GM21717 (cell line): Measurements from ENCODE around the gene TMEM259.

Experiments
- ATAC-seq: cut with Tn5 transposase; IDR thresholded peaks from one replicate; pipeline ENCODE4 v1.9.1; 2021; ENCODE audit warnings: mild to moderate bottlenecking, moderate library complexity; ENCODE audit not compliant: unreplicated experiment

The TMEM259 gene

GRCh38 chr19:1055886-1056620 lies 35.1 kb upstream of the TMEM259 start:
- no peak for ATAC-seq

GRCh38 chr19:1055028-1055425 lies 34.1 kb upstream of the TMEM259 start:
- ATAC-seq = no peak

GRCh38 chr19:1054102-1055027 lies 33.4 kb upstream of the TMEM259 start:
- ATAC-seq = no peak

- ATAC-seq = no peak
These were observed 32.5 kb upstream of the TMEM259 start for GRCh38 chr19:1053176-1054101.

GRCh38 chr19:1052349-1052975 lies 31.5 kb upstream of the TMEM259 start:
- ATAC-seq = no peak

- ATAC-seq = no peak
These were observed 30.9 kb upstream of the TMEM259 start for GRCh38 chr19:1051791-1052190.

- no peak for ATAC-seq
These were observed 30.3 kb upstream of the TMEM259 start for GRCh38 chr19:1050989-1051788.

- no peak for ATAC-seq
These were observed 28.9 kb upstream of the TMEM259 start for GRCh38 chr19:1049800-1050199.

- ATAC-seq = no peak
These were observed 28.2 kb upstream of the TMEM259 start for GRCh38 chr19:1049106-1049505.

- no peak for ATAC-seq
These were observed 26.8 kb upstream of the TMEM259 start for GRCh38 chr19:1047696-1048147.

GRCh38 chr19:1046836-1047695 lies 26.1 kb upstream of the TMEM259 start:
- ATAC-seq = no peak

- no peak for ATAC-seq
These were observed 25.2 kb upstream of the TMEM259 start for GRCh38 chr19:1046117-1046626.

- no peak for ATAC-seq
These were observed 24.3 kb upstream of the TMEM259 start for GRCh38 chr19:1045247-1045603.

- ATAC-seq = no peak
These were observed 22.0 kb upstream of the TMEM259 start for GRCh38 chr19:1042689-1043511.

- ATAC-seq = no peak
These were observed 21.1 kb upstream of the TMEM259 start for GRCh38 chr19:1041835-1042685.

- no peak for ATAC-seq
These were observed 20.4 kb upstream of the TMEM259 start for GRCh38 chr19:1041272-1041834.
